Measurements from ENCODE around the gene ANKRD37. TPM values are rescaled to one million over a fixed set of nuclear protein-coding genes. Genes with fewer than 3 reads are reported as not detected.

The ANKRD37 gene
- total RNA-seq, 4 donors from 2014 or later: 10.9 to 19.2 (median 17.8) TPM

DNA sequence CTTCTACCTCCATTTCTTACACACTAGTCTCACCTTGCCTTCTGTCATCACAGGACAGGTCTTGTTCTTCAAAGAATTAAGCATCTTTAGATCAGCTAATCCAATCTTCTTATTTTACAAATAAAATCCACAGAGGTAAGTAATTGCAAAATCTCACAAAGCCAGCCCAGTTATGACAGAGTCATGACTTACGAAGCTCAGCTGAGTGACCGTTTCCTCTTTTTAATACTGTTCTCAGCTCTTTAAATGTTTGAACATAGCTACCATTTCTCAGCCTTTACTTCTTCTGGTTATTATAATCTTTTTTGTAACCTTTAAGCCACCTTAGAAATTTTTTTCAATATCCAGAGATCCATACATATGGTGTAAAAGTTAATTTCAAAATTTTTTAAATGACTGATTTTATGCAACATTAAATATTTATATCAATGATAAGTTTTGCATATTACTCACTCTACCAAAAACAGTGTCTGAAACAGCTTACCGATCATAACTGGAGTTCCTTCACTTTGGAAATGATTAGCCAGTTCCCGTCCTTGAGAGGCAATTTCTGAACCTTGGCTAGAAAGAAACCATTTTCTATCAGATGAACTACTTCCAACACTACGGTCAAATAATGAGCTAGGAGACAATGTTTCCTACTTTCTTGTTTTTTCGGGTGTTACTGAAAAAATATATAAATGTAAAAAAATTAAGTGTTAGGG lies 8.8 kb downstream of the ANKRD37 start:
- TF ChIP-seq, protein P1, sequence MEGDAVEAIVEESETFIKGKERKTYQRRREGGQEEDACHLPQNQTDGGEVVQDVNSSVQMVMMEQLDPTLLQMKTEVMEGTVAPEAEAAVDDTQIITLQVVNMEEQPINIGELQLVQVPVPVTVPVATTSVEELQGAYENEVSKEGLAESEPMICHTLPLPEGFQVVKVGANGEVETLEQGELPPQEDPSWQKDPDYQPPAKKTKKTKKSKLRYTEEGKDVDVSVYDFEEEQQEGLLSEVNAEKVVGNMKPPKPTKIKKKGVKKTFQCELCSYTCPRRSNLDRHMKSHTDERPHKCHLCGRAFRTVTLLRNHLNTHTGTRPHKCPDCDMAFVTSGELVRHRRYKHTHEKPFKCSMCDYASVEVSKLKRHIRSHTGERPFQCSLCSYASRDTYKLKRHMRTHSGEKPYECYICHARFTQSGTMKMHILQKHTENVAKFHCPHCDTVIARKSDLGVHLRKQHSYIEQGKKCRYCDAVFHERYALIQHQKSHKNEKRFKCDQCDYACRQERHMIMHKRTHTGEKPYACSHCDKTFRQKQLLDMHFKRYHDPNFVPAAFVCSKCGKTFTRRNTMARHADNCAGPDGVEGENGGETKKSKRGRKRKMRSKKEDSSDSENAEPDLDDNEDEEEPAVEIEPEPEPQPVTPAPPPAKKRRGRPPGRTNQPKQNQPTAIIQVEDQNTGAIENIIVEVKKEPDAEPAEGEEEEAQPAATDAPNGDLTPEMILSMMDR (IDR thresholded peaks at IDR 0.05; ENCODE audit: low read depth): no peak

DNA sequence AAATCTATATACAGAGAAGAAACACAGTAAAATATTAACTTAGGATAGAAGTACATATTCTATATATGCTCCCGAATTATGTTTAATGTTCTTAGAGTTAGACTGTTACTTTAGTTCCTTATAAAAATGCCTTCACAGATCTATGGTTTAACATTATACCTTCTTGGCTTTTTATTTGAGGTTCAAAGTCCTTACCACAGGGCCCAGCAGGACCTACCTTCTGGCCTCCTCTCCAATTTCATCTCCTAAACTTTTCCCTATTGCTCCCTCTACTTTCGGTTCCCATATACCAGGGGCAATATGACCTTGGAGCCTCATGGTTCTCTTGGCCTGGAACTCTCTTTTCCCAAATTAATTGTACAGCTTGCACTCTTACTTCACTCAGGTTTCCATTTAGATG lies 11.8 kb downstream of the ANKRD37 start:
- TF ChIP-seq, protein P1 (IDR thresholded peaks at IDR 0.05; ENCODE audit: low read depth): no peak

DNA sequence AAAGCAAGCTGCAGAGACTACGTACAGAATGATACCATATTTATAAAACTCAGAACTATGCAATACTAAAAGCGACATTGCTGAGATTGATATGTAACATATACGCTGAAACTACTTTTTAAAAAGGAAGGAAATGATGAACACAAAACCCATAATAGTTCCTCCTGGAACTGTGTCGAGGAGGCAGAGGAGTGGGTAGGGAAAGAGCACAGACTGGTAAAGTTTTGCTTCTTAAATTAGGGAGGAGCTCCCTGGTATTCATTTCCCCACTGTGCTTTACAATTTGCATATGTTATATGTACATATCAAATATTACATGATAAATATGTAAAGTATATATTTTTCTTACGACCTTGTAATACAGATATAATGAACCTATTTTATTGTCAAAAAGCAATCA lies 15.2 kb downstream of the ANKRD37 start:
- TF ChIP-seq, protein P1 (IDR thresholded peaks at IDR 0.05; ENCODE audit: low read depth): no peak

DNA sequence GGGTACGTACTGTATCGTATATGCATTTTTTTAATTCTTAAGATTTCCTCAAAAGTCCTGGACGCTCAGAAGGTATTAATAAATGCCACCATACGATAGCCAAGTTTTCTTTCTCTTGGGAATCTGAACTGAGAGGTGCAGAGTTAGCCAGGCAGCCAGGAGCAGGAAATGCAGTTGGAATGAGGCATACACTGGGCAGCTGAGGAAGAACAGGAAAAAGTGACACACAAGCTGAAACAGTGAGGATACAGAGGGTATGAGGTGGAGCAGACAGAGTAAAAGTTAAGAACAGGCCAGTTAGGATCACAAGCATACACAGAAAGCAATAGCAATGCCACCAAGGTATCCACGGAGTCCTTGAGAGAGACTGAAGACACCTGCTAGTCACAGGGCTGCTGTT lies 15.8 kb downstream of the ANKRD37 start:
- TF ChIP-seq, protein P1 (IDR thresholded peaks at IDR 0.05; ENCODE audit: low read depth): no peak

DNA sequence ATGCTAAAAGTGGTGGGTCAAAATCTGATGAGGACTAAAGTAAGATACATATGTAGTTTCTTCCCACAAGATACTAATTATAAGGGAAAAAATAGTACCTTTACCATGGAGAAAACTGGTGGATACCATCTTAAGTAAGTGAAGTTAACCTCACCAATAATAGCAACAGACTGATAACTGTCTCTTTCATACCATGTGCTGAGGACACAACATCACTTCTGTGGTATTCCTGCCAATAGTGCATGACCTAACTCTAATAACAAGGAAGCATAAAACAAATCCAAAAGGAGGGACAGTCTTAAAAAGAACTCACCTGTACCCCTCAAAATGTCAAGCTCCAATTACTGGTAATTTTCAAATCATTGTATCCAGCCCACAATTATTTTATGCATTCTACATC lies 20.3 kb downstream of the ANKRD37 start:
- TF ChIP-seq, protein P1 (IDR thresholded peaks at IDR 0.05; ENCODE audit: low read depth): no peak

DNA sequence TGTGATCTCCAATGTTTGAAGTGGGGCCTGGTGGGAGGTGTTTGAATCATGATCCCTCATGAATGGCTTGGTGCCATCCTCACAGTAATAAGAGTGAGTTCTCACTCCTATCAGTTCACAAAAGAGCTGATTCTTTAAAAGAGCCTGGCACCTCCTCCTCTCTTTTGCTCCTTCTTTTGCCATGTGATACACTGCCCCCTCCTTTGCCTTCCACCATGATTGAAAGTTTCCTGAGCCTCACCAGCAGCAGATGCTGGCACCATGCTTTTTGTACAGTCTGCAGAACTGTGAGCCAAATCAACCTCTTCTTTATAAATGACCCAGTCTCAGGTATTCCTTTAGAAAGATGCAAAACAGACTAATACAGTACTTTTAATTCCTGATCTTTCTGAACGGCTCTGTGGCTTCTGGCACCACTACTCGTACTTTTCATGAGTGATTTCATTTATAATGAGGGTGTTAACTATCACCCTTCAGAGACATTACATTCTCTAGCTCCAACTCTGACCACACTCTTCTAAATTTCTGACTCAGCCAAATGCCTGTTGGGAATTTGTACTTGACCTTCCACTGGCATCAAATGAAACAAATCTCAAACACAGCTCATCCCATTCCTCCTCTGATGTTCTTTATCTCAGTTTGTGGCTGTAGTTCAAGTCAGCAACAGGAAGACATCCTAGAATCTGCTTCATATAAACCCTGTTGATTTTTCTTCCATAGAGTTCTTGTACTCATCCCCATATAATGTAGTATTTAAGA lies 24.9 kb downstream of the ANKRD37 start:
- TF ChIP-seq, protein P1 (IDR thresholded peaks at IDR 0.05; ENCODE audit: low read depth): no peak

DNA sequence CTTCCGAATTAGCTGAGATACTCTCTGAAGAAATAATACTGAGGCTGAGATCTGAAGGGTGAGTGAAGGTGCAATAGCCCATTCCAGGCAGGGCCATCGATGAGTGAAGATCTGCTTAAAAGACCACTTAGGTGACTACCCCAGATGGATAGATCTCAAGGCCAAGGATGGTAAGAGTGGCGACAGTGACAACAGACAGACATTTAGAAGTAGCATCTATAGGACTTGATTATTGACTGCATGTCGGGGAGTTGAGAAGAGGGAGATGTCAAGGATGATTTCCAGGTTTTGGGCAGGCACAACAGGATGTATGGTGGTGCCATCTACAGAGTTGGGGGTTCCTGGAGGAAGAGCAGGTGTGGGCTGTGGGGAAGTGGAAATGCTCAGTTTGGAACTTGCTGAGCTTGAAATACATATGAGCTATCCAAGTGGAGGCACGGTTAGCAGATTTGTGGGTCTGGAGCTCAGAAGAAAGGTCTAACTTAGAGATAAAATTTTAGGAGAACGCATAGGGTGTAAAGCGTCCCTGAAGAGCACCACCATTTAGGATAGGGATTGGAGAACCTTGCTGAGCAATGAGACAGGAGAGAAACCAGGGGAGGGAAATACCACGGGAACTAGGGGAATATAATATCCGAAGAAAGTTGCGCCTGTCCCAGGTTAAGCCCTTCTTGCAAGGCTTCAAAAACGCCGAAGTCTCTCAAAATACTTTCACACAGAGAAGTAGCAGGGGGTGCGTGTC lies 28.4 kb downstream of the ANKRD37 start:
- TF ChIP-seq, protein P1 (IDR thresholded peaks at IDR 0.05; ENCODE audit: low read depth): no peak

All from subcutaneous adipose tissue (tissue), 4 donors.